ENCODE measurements around the gene BLOC1S3.

BLOC1S3 gene

DNA sequence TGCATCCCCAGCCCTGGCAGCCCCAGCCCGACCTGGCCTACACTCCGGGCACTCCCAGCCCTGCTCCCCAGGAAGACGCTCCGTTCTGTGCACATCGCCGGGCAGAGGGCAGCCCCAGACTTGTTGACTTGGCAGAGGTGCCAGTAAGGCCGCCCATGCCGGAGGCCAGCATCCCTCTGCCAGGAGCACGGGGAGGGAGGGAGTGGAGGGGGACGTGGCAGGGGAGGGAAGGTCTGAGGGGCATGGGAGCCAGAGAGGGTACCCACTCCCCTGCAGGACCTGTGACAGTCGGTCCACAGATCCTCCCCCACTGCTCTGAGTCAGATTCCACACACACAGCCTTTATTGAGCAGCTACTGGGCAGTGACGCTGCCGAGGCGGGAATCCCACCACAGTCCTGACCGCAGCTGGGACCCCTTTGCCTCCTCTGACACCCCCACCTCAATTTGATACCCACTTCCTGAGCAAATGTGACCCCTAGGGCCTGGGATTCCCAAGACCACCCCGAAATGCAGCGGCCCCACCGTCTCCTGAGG, 15.9 kb upstream of the BLOC1S3 start:
- ATAC-seq = no peak
- TF ChIP-seq ESRRG (CRISPR knock-in tag; IDR thresholded peaks at IDR 0.05) (no peak), SNAI2 (CRISPR knock-in tag; IDR thresholded peaks at IDR 0.05) (no peak), GLIS3 (CRISPR knock-in tag; IDR thresholded peaks at IDR 0.05) (no peak), ZC3H10 (CRISPR knock-in tag; IDR thresholded peaks at IDR 0.05) (no peak), ARNTL (CRISPR knock-in tag; IDR thresholded peaks at IDR 0.05; ENCODE audit: borderline replicate concordance, low read depth) (no peak), ZFP3 (CRISPR knock-in tag; IDR thresholded peaks at IDR 0.05) (no peak), TCF4 (CRISPR knock-in tag; IDR thresholded peaks at IDR 0.05; ENCODE audit: borderline replicate concordance) (no peak), RARB (CRISPR knock-in tag; IDR thresholded peaks at IDR 0.05) (no peak)
- TF ChIP-seq, protein P1, sequence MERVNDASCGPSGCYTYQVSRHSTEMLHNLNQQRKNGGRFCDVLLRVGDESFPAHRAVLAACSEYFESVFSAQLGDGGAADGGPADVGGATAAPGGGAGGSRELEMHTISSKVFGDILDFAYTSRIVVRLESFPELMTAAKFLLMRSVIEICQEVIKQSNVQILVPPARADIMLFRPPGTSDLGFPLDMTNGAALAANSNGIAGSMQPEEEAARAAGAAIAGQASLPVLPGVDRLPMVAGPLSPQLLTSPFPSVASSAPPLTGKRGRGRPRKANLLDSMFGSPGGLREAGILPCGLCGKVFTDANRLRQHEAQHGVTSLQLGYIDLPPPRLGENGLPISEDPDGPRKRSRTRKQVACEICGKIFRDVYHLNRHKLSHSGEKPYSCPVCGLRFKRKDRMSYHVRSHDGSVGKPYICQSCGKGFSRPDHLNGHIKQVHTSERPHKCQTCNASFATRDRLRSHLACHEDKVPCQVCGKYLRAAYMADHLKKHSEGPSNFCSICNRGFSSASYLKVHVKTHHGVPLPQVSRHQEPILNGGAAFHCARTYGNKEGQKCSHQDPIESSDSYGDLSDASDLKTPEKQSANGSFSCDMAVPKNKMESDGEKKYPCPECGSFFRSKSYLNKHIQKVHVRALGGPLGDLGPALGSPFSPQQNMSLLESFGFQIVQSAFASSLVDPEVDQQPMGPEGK (CRISPR knock-in tag; IDR thresholded peaks at IDR 0.05; ENCODE audit: borderline replicate concordance) = no peak

DNA sequence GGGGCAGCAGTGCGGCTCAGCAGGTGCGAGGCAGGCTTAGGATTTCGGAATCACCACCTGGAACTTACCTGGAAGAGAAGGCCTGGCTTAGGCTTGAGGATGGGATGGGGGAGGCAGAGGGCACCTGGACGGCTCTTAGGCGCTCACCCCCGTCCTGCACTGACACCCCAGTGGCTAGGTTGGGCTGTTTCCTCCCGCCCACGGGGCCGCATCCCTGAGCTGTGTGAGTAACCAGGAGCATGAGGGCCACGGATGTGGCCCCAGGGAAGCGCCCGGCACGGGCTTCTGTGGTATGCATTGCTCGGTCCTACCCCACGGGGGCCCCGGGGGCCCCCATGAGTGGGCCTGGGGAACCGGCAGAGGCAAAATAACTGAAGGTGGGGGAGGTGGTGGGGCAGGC, 15.4 kb upstream of the BLOC1S3 start:
- TF ChIP-seq PPARA (CRISPR knock-in tag; IDR thresholded peaks at IDR 0.05; ENCODE audit: borderline replicate concordance) (no peak), SNAI2 (CRISPR knock-in tag; IDR thresholded peaks at IDR 0.05) (no peak)
- no peak for ATAC-seq

DNA sequence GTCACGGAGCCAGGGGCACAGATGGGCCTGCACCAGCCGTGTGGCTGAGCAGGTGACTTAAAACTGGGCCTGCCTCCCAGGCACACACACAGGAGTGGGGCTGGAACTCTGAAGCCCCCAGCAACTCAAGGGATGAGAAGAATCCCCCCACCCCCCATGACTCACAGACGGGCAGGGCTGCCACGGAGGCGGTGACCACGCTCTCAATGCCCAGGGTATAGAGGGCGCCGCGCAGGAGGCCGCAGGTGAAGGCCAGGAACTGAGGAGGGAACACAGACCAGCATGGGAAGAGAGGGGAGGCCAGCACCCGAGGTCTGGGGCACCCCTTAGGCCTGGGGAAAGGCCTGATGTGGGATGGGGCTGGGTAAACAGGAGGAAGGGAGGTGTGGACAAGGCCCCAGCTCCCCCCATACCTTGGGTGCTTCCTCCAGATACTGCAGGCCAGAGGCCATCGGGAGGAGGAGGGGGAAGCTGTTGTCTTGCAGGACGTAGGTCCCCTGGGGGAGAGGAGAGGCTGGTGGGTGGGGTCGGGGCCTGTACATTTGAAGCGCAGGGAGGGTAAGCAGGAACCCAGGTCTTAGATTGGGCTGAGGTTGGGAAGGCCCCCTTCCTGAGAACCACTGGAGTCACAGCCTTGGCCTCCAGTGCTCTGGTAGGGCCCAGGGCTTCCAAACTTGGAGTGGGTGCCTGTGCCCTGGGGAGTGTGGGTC, 14.7 kb upstream of the BLOC1S3 start:
- no peak for ATAC-seq
- no peak for TF ChIP-seq ZNF8 (CRISPR knock-in tag; IDR thresholded peaks at IDR 0.05)
- TF ChIP-seq GLIS3 (CRISPR knock-in tag; IDR thresholded peaks at IDR 0.05) = no peak
- no peak for TF ChIP-seq ESRRG (CRISPR knock-in tag; IDR thresholded peaks at IDR 0.05)
- TF ChIP-seq ZNF70 (CRISPR knock-in tag; IDR thresholded peaks at IDR 0.05) = no peak
- TF ChIP-seq ZFP3 (CRISPR knock-in tag; IDR thresholded peaks at IDR 0.05) = no peak
- TF ChIP-seq, protein P2, sequence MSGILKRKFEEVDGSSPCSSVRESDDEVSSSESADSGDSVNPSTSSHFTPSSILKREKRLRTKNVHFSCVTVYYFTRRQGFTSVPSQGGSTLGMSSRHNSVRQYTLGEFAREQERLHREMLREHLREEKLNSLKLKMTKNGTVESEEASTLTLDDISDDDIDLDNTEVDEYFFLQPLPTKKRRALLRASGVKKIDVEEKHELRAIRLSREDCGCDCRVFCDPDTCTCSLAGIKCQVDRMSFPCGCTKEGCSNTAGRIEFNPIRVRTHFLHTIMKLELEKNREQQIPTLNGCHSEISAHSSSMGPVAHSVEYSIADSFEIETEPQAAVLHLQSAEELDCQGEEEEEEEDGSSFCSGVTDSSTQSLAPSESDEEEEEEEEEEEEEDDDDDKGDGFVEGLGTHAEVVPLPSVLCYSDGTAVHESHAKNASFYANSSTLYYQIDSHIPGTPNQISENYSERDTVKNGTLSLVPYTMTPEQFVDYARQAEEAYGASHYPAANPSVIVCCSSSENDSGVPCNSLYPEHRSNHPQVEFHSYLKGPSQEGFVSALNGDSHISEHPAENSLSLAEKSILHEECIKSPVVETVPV (CRISPR knock-in tag; IDR thresholded peaks at IDR 0.05) = no peak
- TF ChIP-seq OSR1 (CRISPR knock-in tag; IDR thresholded peaks at IDR 0.05) = no peak
- TF ChIP-seq ISL1 (CRISPR knock-in tag; IDR thresholded peaks at IDR 0.05) = no peak
- no peak for TF ChIP-seq TCF4 (CRISPR knock-in tag; IDR thresholded peaks at IDR 0.05; ENCODE audit: borderline replicate concordance)
- no peak for TF ChIP-seq ZFP30 (CRISPR knock-in tag; IDR thresholded peaks at IDR 0.05)
- TF ChIP-seq TOX (CRISPR knock-in tag; IDR thresholded peaks at IDR 0.05; ENCODE audit: borderline replicate concordance) = no peak
- TF ChIP-seq RARB (CRISPR knock-in tag; IDR thresholded peaks at IDR 0.05) = no peak
- TF ChIP-seq, protein P3, sequence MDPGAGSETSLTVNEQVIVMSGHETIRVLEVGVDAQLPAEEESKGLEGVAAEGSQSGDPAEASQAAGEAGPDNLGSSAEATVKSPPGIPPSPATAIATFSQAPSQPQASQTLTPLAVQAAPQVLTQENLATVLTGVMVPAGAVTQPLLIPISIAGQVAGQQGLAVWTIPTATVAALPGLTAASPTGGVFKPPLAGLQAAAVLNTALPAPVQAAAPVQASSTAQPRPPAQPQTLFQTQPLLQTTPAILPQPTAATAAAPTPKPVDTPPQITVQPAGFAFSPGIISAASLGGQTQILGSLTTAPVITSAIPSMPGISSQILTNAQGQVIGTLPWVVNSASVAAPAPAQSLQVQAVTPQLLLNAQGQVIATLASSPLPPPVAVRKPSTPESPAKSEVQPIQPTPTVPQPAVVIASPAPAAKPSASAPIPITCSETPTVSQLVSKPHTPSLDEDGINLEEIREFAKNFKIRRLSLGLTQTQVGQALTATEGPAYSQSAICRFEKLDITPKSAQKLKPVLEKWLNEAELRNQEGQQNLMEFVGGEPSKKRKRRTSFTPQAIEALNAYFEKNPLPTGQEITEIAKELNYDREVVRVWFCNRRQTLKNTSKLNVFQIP (CRISPR knock-in tag; IDR thresholded peaks at IDR 0.05; ENCODE audit: borderline replicate concordance, low read depth) = no peak
- no peak for TF ChIP-seq ZC3H10 (CRISPR knock-in tag; IDR thresholded peaks at IDR 0.05)
- TF ChIP-seq SNAI2 (CRISPR knock-in tag; IDR thresholded peaks at IDR 0.05) = no peak
- TF ChIP-seq, protein P1 (CRISPR knock-in tag; IDR thresholded peaks at IDR 0.05; ENCODE audit: borderline replicate concordance) = no peak

DNA sequence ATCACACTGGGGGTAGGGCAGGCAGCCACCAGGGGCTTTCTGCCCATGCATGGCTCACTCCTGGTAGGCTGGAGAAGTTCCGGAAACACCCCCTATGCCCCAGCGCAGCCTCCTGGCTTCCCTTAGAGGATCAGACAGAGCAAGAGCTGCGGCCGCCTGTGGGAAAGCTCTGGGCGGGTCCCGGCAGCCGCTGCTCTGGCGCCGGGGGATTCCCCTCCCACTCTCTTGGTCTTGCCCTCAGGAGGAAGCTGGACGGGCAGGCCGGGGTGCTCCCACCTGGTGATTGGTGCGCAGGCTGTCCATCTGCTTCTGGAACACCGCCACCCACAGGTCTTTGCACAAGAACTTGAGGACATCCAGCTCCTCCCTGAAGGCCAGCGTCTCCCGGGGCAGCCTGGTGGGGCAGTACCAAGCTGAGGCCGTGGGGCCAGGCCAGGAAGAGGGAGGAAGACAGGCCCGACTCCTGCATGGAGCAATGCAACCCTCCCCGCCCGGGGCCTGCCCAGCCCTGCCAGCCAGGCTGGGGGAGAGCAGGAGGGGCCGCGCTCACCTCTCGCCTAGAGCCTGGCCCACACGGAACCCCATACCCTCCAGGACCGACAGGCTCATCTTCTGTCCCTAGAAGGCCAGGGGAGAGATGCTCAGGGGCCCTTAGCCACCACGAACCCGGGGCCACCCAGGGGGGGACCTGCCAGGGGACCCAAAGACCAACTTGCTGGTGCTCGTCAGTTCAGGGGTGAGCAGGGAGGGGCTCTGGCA, 13.8 kb upstream of the BLOC1S3 start:
- ATAC-seq = no peak
- TF ChIP-seq ZFP3 (CRISPR knock-in tag; IDR thresholded peaks at IDR 0.05) = no peak
- TF ChIP-seq PPARA (CRISPR knock-in tag; IDR thresholded peaks at IDR 0.05; ENCODE audit: borderline replicate concordance) = no peak
- TF ChIP-seq, protein P1 (CRISPR knock-in tag; IDR thresholded peaks at IDR 0.05; ENCODE audit: borderline replicate concordance) = no peak
- no peak for TF ChIP-seq ESRRG (CRISPR knock-in tag; IDR thresholded peaks at IDR 0.05)
- TF ChIP-seq, protein P3 (CRISPR knock-in tag; IDR thresholded peaks at IDR 0.05; ENCODE audit: borderline replicate concordance, low read depth) = no peak
- TF ChIP-seq, protein P4, sequence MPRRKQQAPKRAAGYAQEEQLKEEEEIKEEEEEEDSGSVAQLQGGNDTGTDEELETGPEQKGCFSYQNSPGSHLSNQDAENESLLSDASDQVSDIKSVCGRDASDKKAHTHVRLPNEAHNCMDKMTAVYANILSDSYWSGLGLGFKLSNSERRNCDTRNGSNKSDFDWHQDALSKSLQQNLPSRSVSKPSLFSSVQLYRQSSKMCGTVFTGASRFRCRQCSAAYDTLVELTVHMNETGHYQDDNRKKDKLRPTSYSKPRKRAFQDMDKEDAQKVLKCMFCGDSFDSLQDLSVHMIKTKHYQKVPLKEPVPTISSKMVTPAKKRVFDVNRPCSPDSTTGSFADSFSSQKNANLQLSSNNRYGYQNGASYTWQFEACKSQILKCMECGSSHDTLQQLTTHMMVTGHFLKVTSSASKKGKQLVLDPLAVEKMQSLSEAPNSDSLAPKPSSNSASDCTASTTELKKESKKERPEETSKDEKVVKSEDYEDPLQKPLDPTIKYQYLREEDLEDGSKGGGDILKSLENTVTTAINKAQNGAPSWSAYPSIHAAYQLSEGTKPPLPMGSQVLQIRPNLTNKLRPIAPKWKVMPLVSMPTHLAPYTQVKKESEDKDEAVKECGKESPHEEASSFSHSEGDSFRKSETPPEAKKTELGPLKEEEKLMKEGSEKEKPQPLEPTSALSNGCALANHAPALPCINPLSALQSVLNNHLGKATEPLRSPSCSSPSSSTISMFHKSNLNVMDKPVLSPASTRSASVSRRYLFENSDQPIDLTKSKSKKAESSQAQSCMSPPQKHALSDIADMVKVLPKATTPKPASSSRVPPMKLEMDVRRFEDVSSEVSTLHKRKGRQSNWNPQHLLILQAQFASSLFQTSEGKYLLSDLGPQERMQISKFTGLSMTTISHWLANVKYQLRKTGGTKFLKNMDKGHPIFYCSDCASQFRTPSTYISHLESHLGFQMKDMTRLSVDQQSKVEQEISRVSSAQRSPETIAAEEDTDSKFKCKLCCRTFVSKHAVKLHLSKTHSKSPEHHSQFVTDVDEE (CRISPR knock-in tag; IDR thresholded peaks at IDR 0.05) = no peak
